SU-DHL-6 (cell line): ENCODE data around the gene ABCC12.

ENCODE experiments used
- CTCF ChIP-seq: fragments of 200-600 bp; sonication (generic); IDR thresholded peaks from one replicate; pipeline ENCODE4 v1.5.1; 2017; ENCODE audit warnings: antibody characterized with exemption, mild to moderate bottlenecking, low read length, moderate library complexity; ENCODE audit not compliant: insufficient read depth, poor library complexity, severe bottlenecking
- EZH2phosphoT487 ChIP-seq: fragments of 200-600 bp; sonication (generic), shearing (Covaris generic); conservative IDR thresholded peaks from 2 replicates; pipeline ENCODE4 v1.6.1; 2018; ENCODE audit warnings: mild to moderate bottlenecking, antibody characterized with exemption, low read length, moderate library complexity, mixed read lengths

- no peak for TF ChIP-seq CTCF
- no peak for TF ChIP-seq EZH2phosphoT487
These were observed 17.2 kb downstream of the ABCC12 start for GRCh38 chr16:48138543-48138942.
